ENCODE measurements around the gene PRR15.

DNA sequence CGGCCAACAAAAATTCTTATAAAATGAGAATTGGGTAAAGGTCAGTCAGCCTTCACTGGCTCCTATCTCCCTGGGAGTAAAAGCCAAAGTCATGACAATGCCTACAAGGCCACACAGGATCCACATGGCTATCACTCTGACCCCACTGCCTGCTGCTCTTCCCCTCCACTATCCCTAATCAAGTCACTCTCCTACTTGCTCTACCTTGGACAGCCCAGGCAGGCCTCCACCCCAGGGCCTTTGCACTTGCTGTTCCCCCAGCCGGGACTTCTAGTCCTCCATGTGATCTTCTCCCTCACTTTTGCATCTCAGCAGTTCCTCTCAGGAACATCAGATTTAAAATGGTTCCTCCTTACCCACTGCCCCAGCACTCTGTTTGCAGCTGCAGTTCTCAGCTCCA lies 50.6 kb downstream of the PRR15 start:
- TF ChIP-seq CTCF (IDR thresholded peaks at IDR 0.05) (no peak), POLR2A (IDR thresholded peaks at IDR 0.05) (no peak)
